ENCODE data around the gene LTBP2.
A peak's percentile ranks its signal among the peaks of the same experiment; 100 is the strongest.
"Not testable (repeated sequence)": the region's sequence is repeated elsewhere in the genome, so short reads cannot be mapped to it uniquely, and the experiment has no call there.

The LTBP2 gene

GRCh38 chr14:74462993-74463392 is 149.0 kb downstream of the LTBP2 start:
- DNase-seq (ENCODE audit: extremely low spot score), result no peak
- CTCF ChIA-PET, result interaction anchor here (1.3 to 1.4 kb wide), 3 partner anchors 22 to 30 kb away, joined by 3 to 4 read pairs (median 3); no protein-coding TSS in a partner anchor
- no peak for TF ChIP-seq CTCF (IDR thresholded peaks at IDR 0.05; ENCODE audit: control extremely low read depth, extremely low read depth, low read depth, missing control alignments)
- POLR2A ChIA-PET, result interaction anchor here (0.6 kb wide), 1 partner anchor 194 kb away, joined by 3 read pairs; no protein-coding TSS in a partner anchor

GRCh38 chr14:74459976-74460375 is 152.1 kb downstream of the LTBP2 start:
- DNase-seq (ENCODE audit: extremely low spot score), result no peak
- TF ChIP-seq CTCF (IDR thresholded peaks at IDR 0.05; ENCODE audit: control extremely low read depth, extremely low read depth, low read depth, missing control alignments), result no peak
- POLR2A ChIA-PET, result interaction anchor here (0.6 kb wide), 1 partner anchor 12 kb away, joined by 3 read pairs; no protein-coding TSS in a partner anchor
- CTCF ChIA-PET, result interaction anchor here (0.7 to 1.8 kb wide), 6 partner anchors 18 to 48 kb away, joined by 3 to 5 read pairs (median 4); partner anchors contain the start of genes ISCA2 and NPC2

GRCh38 chr14:74459289-74459946 is 152.6 kb downstream of the LTBP2 start:
- ChIA-PET POLR2A (interaction anchor here (0.6 kb wide), 1 partner anchor 12 kb away, joined by 3 read pairs; no protein-coding TSS in a partner anchor), CTCF (interaction anchor here (0.7 to 2.0 kb wide), 7 partner anchors 16 to 107 kb away, joined by 3 to 8 read pairs (median 4); no protein-coding TSS in a partner anchor)
- DNase-seq (ENCODE audit: extremely low spot score), result peak; percentile 57
- peak; percentile 50 for TF ChIP-seq CTCF (IDR thresholded peaks at IDR 0.05; ENCODE audit: control extremely low read depth, extremely low read depth, low read depth, missing control alignments)

GRCh38 chr14:74457565-74457895 is 154.5 kb downstream of the LTBP2 start:
- no peak for DNase-seq (ENCODE audit: extremely low spot score)
- CTCF ChIA-PET, result interaction anchor here (1.3 to 2.0 kb wide), 3 partner anchors 10 to 35 kb away, joined by 3 to 8 read pairs (median 4); partner anchors contain the start of genes ISCA2 and NPC2
- no peak for TF ChIP-seq CTCF (IDR thresholded peaks at IDR 0.05; ENCODE audit: control extremely low read depth, extremely low read depth, low read depth, missing control alignments)
- POLR2A ChIA-PET, result no interaction called here

- TF ChIP-seq CTCF (IDR thresholded peaks at IDR 0.05; ENCODE audit: control extremely low read depth, extremely low read depth, low read depth, missing control alignments), result no peak
- ChIA-PET CTCF (interaction anchor here (0.9 to 1.5 kb wide), 3 partner anchors 11 to 36 kb away, joined by 3 to 4 read pairs (median 3); partner anchors contain the start of genes ISCA2 and NPC2), POLR2A (no interaction called here)
- DNase-seq (ENCODE audit: extremely low spot score), result no peak
These were observed 155.1 kb downstream of the LTBP2 start for GRCh38 chr14:74456684-74457564.

- CTCF ChIA-PET, result interaction anchor here (1.3 kb wide), 1 partner anchor 25 kb away, joined by 4 read pairs; no protein-coding TSS in a partner anchor
- DNase-seq (ENCODE audit: extremely low spot score); POLR2A ChIA-PET: not testable (repeated sequence)
These were observed 157.6 kb downstream of the LTBP2 start for GRCh38 chr14:74454397-74454796.
